Loucy (cell line): Measurements from ENCODE around the gene TBX1.

Source experiments
- EZH2phosphoT487 ChIP-seq: fragments of 200-600 bp; IDR thresholded peaks from 2 replicates; pipeline ENCODE4 v1.6.1; 2018; ENCODE audit warnings: antibody characterized with exemption, mild to moderate bottlenecking, moderate library complexity, borderline replicate concordance
- TF ChIP-seq, protein P1 (sequence below): fragments of 200-600 bp; sonication (generic); conservative IDR thresholded peaks from 2 replicates; pipeline ENCODE4 v1.5.1; 2014; ENCODE audit warnings: mild to moderate bottlenecking, antibody characterized with exemption, low read length

DNA sequence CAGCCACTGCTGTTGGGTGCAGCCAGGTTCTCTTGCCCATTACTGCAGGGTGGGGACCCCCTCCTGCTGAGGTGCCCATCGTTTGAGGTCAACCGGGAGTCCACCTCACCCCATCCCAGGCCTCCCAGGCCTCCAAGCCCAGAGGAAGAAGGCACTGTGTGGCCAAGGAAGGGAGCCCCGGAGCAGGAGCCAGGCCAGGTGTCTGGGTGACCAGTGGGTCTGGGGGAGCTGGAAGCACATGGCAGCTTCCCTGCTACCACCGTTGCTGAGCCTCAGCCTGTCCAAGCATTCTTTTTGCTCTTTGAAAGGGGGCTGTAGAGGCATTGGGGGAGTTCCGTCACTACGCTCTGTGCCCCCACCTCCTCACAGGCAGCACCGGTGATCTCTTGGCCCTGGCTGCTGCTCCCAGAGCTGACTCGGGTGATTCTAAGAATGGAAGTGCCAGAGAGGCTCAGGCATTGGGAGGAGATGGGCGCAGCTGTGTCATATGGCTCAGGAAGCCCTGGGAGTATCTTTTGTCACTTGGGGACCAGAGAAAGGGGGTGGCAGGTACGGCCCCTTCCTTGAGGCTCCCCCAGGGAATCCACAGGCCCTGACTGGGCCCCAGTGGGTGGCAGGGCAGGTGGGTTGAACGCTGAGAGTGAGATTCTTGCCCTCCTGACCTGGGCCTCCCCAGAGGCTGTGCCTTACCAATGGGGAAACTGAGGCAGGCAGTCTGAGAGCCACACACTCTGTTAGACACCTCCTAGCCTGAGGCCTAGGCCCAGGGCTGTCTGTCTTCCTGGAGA lies 44.3 kb upstream of the TBX1 start:
- TF ChIP-seq, protein P1, sequence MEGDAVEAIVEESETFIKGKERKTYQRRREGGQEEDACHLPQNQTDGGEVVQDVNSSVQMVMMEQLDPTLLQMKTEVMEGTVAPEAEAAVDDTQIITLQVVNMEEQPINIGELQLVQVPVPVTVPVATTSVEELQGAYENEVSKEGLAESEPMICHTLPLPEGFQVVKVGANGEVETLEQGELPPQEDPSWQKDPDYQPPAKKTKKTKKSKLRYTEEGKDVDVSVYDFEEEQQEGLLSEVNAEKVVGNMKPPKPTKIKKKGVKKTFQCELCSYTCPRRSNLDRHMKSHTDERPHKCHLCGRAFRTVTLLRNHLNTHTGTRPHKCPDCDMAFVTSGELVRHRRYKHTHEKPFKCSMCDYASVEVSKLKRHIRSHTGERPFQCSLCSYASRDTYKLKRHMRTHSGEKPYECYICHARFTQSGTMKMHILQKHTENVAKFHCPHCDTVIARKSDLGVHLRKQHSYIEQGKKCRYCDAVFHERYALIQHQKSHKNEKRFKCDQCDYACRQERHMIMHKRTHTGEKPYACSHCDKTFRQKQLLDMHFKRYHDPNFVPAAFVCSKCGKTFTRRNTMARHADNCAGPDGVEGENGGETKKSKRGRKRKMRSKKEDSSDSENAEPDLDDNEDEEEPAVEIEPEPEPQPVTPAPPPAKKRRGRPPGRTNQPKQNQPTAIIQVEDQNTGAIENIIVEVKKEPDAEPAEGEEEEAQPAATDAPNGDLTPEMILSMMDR = no peak
- no peak for TF ChIP-seq EZH2phosphoT487
